HepG2 (cell line): ENCODE data around the gene GCG. TPM values are rescaled to one million over a fixed set of nuclear protein-coding genes. Genes with fewer than 3 reads are reported as not detected.
A peak's percentile ranks its signal among the peaks of the same experiment; 100 is the strongest.

ENCODE experiments used
- CEBPB ChIP-seq: IDR thresholded peaks from 2 replicates; pipeline ENCODE4 v1.6.1; 2011; ENCODE audit warnings: low read depth, low read length, improper control_type of control experiment, borderline replicate concordance
- ELK4 ChIP-seq: sonication (generic); formaldehyde crosslinking; IDR thresholded peaks from 2 replicates; pipeline ENCODE4 v1.9.0; 2021; ENCODE audit warnings: missing genetic modification reagents, borderline replicate concordance
- FOXK1 ChIP-seq: sonication (generic); formaldehyde crosslinking; IDR thresholded peaks from 2 replicates; pipeline ENCODE4 v1.4.0; 2020; ENCODE audit warnings: low read depth, missing genetic modification reagents, borderline replicate concordance
- GABPA ChIP-seq, 2 experiments: IDR thresholded peaks; 2 replicates each; pipeline ENCODE4 v1.6.1; 2011 to 2016; ENCODE audit warnings: low read depth in 2 of 2, low read length in 1 of 2, missing biosample characterization in 1 of 2, missing genetic modification characterization in 1 of 2
- KDM2A ChIP-seq: sonication (generic); formaldehyde crosslinking; IDR thresholded peaks from 2 replicates; pipeline ENCODE4 v1.4.0; 2020; ENCODE audit warnings: low read depth, missing genetic modification reagents, borderline replicate concordance
- KLF6 ChIP-seq: IDR thresholded peaks from 2 replicates; pipeline ENCODE4 v1.8.0; 2016; ENCODE audit warnings: missing biosample characterization, missing genetic modification reagents
- MAFF ChIP-seq: IDR thresholded peaks from 2 replicates; pipeline ENCODE4 v1.6.1; 2011; ENCODE audit warnings: low read depth, low read length, improper control_type of control experiment
- MAZ ChIP-seq, 2 experiments: sonication (generic) in 1 of 2; formaldehyde crosslinking in 1 of 2; IDR thresholded peaks; 2 replicates each; pipeline versions ENCODE4 v1.5.0 to v1.6.1; 2012 to 2020; ENCODE audit warnings: low read depth in 2 of 2, mild to moderate bottlenecking in 2 of 2, borderline replicate concordance in 1 of 2, improper control_type of control experiment in 1 of 2, low read length in 1 of 2, missing genetic modification reagents in 1 of 2, moderate library complexity in 1 of 2
- MXD3 ChIP-seq: IDR thresholded peaks from 2 replicates; pipeline ENCODE4 v1.6.1; 2016; ENCODE audit warnings: mild to moderate bottlenecking, missing biosample characterization, missing genetic modification reagents
- MXI1 ChIP-seq: IDR thresholded peaks from 3 replicates; pipeline ENCODE4 v1.6.1; 2012; ENCODE audit warnings: low read depth, low read length, inconsistent platforms, borderline replicate concordance
- SAP130 ChIP-seq: IDR thresholded peaks from 2 replicates; pipeline ENCODE4 v1.6.1; 2016; ENCODE audit warnings: low read depth
- U2AF2 ChIP-seq: fragments of 200-400 bp; formaldehyde crosslinking; IDR thresholded peaks from 2 replicates; pipeline ENCODE4 v1.6.1; 2017; ENCODE audit warnings: low read depth, mild to moderate bottlenecking, low read length
- ZBTB1 ChIP-seq: sonication (generic); formaldehyde crosslinking; IDR thresholded peaks from 2 replicates; pipeline ENCODE4 v1.4.0; 2020; ENCODE audit warnings: missing genetic modification reagents, borderline replicate concordance
- ZFYVE20 ChIP-seq: sonication (generic); formaldehyde crosslinking; IDR thresholded peaks from 2 replicates; pipeline ENCODE4 v1.8.0; 2023; ENCODE audit warnings: low read depth, mild to moderate bottlenecking, moderate library complexity, missing genetic modification reagents, borderline replicate concordance
- ZNF331 ChIP-seq: sonication (generic); formaldehyde crosslinking; IDR thresholded peaks from 2 replicates; pipeline ENCODE4 v1.4.0; 2020; ENCODE audit warnings: missing genetic modification reagents
- ZNF337 ChIP-seq: sonication (generic); formaldehyde crosslinking; IDR thresholded peaks from 2 replicates; pipeline ENCODE4 v1.5.1; 2020; ENCODE audit warnings: missing genetic modification reagents, low read depth, mild to moderate bottlenecking, borderline replicate concordance
- ZNF512 ChIP-seq: sonication (generic); formaldehyde crosslinking; IDR thresholded peaks from 2 replicates; pipeline ENCODE4 v1.4.0; 2020; ENCODE audit warnings: mild to moderate bottlenecking, missing genetic modification reagents
- ZNF781 ChIP-seq: sonication (generic); formaldehyde crosslinking; IDR thresholded peaks from 2 replicates; pipeline ENCODE4 v1.5.1; 2020; ENCODE audit warnings: borderline replicate concordance, mild to moderate bottlenecking, missing genetic modification reagents; ENCODE audit errors: not compliant biosample characterization
- polyA plus RNA-seq, 8 experiments: library from polyadenylated mRNA; depleted of rRNA in 3 of 8; stranded (reverse) in 7 of 8; unstranded in 1 of 8; fragments of >200 nt; fragmentation: Illumina TruSeq in 4 of 8; extraction: Trizol in 4 of 8; gene quantifications; 2 replicates each; pipeline versions ENCODE4 v1.2.1 to v1.2.3, GENCODE V29; 2011 to 2016; ENCODE audit warnings: low read depth in 4 of 8, missing spikeins in 1 of 8, mixed read lengths in 1 of 8; ENCODE audit not compliant: insufficient read depth in 1 of 8
- total RNA-seq, 5 experiments: library from RNA; depleted of rRNA; stranded (reverse); fragments of >200 nt; fragmentation: Illumina TruSeq; extraction: Trizol; gene quantifications; 2 replicates each; pipeline ENCODE4 v1.2.3, GENCODE V29; 2016; ENCODE audit warnings: low read depth in 1 of 5
- TF ChIP-seq, protein P1 (sequence below): sonication (generic); formaldehyde crosslinking; IDR thresholded peaks from 2 replicates; pipeline ENCODE4 v1.4.0; 2020; ENCODE audit warnings: missing genetic modification reagents
- TF ChIP-seq, protein P2 (sequence below): sonication (generic); formaldehyde crosslinking; IDR thresholded peaks from 2 replicates; pipeline ENCODE4 v1.8.1; 2023; ENCODE audit warnings: mild to moderate bottlenecking, missing genetic modification reagents

The GCG gene
- total and polyA plus RNA-seq, 2 of the 13 experiments (the other 11 are each of a cell fraction or from before 2014, with no cell fraction given) = not detected

DNA sequence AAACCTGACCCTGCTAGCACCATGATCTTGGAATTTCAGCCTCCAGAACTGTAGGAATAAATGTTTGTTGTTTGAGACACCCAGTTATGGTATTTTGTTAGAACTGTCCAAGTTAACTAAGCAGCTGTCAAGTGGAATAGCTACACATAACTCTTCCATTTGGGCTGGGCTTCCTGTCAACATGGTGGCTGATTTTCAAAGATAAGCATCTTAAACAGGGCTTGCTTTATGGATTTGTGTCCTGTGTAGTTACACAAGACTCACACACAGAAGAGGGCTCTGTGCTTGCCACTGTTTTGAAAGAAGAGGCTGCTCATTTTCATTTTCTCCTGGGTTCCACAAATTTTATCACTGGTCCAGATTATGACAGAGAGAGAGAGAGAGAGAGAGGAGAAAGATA lies 35.7 kb downstream of the GCG start (continued):
- no peak for TF ChIP-seq MAFF
- peak; percentile 43; the same call in 1 of the 2 replicates for TF ChIP-seq CEBPB
- TF ChIP-seq ELK4 = no peak
- no peak for TF ChIP-seq ZFYVE20
- no peak for TF ChIP-seq KDM2A (CRISPR knock-in tag)
- TF ChIP-seq, protein P1, sequence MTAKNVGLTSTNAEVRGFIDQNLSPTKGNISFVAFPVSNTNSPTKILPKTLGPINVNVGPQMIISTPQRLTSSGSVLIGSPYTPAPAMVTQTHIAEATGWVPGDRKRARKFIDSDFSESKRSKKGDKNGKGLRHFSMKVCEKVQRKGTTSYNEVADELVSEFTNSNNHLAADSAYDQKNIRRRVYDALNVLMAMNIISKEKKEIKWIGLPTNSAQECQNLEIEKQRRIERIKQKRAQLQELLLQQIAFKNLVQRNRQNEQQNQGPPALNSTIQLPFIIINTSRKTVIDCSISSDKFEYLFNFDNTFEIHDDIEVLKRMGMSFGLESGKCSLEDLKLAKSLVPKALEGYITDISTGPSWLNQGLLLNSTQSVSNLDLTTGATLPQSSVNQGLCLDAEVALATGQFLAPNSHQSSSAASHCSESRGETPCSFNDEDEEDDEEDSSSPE (CRISPR knock-in tag) = no peak
- no peak for TF ChIP-seq MXI1
- peak; percentile 39 for TF ChIP-seq SAP130 (CRISPR knock-in tag)
- TF ChIP-seq U2AF2 = no peak
- TF ChIP-seq ZNF781 = no peak
- no peak for TF ChIP-seq ZBTB1
- TF ChIP-seq GABPA (IDR thresholded peaks at IDR 0.05; ENCODE audit: low read depth, low read length) = no peak
- TF ChIP-seq GABPA (CRISPR knock-in tag; IDR thresholded peaks at IDR 0.05; ENCODE audit: low read depth) = no peak
- no peak for TF ChIP-seq KLF6 (CRISPR knock-in tag)
- no peak for TF ChIP-seq ZNF512 (CRISPR knock-in tag)
- TF ChIP-seq, protein P2, sequence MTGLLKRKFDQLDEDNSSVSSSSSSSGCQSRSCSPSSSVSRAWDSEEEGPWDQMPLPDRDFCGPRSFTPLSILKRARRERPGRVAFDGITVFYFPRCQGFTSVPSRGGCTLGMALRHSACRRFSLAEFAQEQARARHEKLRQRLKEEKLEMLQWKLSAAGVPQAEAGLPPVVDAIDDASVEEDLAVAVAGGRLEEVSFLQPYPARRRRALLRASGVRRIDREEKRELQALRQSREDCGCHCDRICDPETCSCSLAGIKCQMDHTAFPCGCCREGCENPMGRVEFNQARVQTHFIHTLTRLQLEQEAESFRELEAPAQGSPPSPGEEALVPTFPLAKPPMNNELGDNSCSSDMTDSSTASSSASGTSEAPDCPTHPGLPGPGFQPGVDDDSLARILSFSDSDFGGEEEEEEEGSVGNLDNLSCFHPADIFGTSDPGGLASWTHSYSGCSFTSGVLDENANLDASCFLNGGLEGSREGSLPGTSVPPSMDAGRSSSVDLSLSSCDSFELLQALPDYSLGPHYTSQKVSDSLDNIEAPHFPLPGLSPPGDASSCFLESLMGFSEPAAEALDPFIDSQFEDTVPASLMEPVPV (CRISPR knock-in tag) = no peak
- TF ChIP-seq MAZ (IDR thresholded peaks at IDR 0.05; ENCODE audit: borderline replicate concordance, low read depth, low read length) = no peak
- TF ChIP-seq MAZ (CRISPR knock-in tag; IDR thresholded peaks at IDR 0.05; ENCODE audit: low read depth) = no peak
- TF ChIP-seq MXD3 = no peak
- peak; percentile 36; the same call in 1 of the 2 replicates for TF ChIP-seq FOXK1 (CRISPR knock-in tag)
- TF ChIP-seq ZNF331 (CRISPR knock-in tag) = peak; percentile 30; the same call in 1 of the 2 replicates
- TF ChIP-seq ZNF337 (CRISPR knock-in tag) = no peak
